Left renal pelvis (tissue), 4 donors: ENCODE data around the gene C19orf33. TPM values are rescaled to one million over a fixed set of nuclear protein-coding genes. Genes with fewer than 3 reads are reported as not detected.

Experiments used
- DNase-seq, 4 donors: peaks; one replicate each; pipeline ENCODE4 v3.0.0-alpha.2; 2013; ENCODE audit warnings: low read depth in 4 of 4, low spot score in 3 of 4
- polyA plus RNA-seq, 4 donors: library from polyadenylated mRNA; unstranded; fragments of 120-200 nt; gene quantifications; one replicate each; pipeline ENCODE4 v1.2.1, GENCODE V29; 2013; ENCODE audit not compliant: insufficient read length in 4 of 4

The C19orf33 gene
- polyA plus RNA-seq, 4 donors: 7.1 to 20.6 (median 11.5) TPM

DNA sequence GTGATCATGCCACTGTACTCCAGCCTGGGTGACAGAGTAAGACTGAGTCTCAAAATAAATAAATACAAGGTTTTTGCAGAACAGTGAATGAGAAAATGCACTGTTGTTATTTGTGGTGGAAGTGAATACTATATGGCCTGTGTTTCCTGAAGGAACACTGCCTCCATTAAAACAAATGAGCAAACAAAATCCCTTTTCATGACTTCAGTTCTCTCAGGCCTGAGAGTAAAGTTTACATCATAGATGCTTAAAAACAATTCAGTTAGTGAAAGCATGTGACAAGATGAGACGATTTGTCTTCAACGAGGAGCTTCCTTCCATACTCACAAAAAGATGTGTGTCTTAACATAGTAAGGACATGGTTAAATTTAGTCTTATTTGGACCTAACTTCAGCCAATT is 25.3 kb upstream of the C19orf33 start:
- DNase-seq: no peak

DNA sequence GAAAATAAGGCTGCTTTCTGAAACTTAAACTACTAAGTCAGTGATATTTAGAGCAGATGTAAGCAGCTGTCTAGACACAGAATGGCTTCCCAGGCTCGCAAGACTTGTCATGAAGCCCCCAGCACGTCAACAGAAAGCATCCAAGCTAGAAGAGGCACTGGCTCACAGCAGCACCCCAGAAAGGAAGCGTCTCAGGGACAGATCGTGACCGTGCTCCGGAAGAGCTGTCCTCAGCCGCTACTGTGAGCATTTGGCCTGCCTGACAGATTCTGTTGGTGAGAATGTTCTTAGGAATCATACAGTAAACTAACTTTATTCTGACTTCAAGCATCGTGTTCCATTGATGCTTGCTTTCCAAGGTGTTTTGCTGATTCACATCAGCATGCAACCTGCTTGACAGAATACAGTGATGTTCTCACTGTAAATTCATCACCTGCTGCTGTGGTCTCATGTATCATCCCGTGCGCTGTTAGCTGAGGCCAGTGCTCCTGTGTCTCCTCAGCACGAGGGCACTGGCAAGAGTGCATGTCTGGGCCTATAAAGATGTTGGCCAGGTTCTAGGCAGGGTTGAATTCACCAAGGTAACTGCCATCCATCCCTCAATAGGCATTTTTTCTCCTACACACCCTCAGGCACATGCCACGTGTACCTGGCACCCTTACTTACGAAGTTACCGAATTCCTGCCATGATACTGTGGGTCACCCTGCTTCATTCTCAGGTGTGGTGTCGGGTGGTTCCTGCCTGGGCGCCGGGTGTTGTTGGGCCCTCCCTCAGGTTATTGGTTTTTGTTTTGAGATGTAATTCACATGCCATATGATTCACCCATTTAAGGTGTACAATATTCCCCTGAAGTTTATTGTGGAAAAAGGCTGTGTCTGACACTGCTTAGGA is 23.8 kb upstream of the C19orf33 start:
- DNase-seq: no peak

DNA sequence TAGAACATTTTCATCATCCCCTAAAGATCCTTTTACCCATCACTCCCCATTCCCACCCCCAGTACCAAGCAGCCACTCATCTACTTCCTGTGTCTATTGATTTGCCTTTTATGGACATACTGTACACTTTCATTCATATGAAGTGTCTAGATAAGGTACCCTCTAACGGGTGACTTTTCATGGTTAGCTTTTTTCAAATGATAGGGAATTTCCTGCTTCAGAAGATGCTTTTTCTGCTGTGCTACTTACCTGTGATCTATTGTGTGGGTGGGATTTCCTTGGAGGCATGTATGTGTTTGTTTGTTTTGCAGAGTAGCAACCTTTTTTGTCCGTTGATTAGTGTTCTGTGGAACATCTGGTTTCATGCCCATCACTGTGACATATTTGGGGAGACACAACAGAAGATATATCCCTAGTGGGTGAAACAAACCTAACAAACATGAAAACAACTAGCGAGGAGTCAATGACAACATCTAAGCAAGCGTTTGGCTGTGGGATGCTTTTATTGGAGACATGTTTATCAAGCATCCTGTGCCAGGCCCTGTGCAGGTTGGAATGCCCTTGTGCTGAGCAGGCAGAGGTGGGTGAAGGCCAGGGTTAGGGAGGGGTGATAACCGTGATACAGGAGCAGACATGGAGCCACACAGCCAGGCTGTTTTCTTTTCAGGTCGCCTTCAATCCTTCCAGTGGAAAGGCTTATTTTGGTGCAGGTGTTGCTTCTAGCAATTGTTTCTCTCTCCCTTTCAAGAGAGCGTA is 22.1 kb upstream of the C19orf33 start:
- DNase-seq: no peak

DNA sequence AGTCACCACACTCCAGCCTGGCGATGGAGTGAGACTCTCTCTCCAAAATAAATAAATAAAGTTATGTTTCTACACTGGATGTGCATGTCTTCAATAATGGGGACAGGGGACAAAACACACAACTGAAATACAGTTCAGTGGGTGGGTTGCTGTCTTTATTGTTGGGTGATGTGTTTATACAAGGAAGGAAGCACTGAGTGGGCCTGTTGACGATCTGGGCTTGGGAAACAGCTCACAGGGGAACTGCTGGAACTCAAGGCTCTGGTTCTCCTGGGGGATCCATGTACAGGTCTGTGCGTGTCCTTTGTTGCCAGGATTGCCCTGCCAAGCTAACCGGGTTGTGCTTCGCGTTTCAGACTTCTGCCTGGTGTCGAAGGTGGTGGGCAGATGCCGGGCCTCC is 20.8 kb upstream of the C19orf33 start:
- no peak for DNase-seq

DNA sequence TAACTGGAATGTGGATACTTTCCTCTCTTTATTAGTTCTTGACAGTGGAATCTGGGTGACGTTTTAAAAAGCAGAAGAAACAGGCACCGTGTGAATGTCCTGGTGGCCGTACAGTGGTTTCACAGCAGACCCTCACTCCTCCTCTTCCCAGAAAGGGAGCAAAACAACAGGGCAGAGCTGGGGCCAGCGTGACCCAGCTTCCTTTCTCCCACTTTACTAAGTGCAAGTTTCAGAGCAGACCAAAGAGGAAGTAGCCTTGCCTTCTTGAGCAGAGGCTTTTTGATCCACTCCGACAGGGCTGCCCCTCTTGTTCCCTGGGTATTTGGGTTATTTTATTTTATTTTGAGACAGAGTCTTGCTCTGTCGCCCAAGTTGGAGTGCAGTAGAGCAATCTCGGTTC is 19.6 kb upstream of the C19orf33 start:
- DNase-seq: no peak

DNA sequence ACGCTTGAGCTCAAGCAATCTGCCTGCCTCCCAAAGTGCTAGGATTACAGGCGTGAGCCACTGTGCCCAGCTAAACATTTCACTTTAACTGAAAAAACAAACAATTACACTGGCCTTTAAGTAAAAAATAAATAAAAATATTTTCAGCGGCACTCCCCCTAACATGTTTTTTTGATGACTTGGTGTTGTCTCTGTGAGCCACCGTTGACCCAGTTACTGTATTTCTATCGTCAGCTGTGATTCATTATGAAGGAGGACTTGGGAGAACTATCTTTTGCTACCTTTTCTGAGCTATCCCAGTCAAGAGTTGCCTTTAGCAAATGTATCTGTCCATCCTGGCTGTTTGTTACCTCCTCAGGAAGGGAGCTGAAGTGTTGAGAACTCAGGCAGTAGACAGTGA is 18.5 kb upstream of the C19orf33 start:
- no peak for DNase-seq

DNA sequence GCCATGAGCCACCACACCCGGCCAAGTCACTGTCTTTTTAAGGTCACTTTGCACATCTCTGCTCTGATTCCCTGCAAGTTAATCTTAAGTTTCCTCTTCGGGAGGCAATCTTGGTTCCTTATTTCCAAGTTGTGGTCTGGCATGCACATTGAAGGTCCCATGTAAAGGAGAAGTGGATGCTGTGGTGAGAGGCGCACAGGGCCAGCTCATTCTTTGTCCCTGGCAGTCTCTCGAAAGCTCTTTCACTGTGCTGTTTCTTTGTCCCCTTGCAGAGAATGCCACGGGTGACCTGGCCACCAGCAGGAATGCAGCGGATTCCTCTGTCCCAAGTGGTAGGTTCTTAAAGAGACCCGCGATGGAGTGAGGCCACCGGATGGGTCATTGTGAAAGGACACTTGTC is 16.4 kb upstream of the C19orf33 start:
- no peak for DNase-seq

DNA sequence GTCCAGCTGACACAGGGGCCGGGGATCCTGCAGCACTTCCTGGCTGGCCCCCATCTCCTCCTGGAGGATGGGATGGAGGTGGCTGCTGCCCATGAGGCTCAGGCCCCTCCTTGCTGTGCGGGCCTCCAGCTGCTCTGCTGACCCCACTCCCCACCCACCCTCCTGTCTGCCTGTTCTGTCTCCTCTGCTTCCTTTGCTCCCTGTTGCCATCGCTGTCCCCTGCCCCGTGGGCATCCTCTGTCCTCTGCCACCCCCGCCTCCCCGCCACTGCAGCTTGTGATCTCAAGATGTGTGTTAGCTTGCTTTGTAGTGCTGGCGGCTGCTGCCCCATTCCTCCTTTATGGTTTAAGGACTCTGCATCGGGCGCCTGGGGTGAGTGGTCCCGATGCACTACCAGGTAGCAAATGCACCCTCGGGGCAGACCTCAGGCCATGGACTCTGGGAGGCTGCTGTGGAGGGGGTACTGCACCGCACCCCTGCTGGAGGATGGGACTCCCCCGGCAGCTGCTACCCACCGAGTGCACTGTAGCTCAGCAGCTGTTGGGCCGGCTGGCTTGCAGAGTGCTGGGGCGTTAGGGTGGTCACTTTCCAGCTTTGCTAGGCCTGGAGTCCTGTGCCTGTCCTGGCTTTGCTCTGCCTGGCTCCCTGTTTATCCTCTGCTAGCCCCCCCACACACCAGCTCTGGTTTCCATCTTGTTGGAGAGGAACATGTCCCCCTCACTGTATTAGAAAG is 15.8 kb upstream of the C19orf33 start:
- DNase-seq: no peak

DNA sequence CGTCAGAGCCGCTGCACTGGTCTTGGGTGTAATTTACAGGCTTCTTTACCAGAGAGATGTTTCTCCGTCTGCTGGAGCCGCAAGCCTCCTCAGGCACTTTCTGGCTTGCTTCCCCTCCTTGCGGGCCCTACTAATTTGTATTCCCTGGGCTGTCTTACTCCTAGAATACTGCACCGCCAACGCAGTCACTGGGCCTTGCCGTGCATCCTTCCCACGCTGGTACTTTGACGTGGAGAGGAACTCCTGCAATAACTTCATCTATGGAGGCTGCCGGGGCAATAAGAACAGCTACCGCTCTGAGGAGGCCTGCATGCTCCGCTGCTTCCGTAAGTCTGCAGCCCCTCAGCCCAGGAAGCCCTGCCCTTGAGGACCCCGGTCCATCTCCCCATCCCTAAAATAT is 14.1 kb upstream of the C19orf33 start:
- no peak for DNase-seq

DNA sequence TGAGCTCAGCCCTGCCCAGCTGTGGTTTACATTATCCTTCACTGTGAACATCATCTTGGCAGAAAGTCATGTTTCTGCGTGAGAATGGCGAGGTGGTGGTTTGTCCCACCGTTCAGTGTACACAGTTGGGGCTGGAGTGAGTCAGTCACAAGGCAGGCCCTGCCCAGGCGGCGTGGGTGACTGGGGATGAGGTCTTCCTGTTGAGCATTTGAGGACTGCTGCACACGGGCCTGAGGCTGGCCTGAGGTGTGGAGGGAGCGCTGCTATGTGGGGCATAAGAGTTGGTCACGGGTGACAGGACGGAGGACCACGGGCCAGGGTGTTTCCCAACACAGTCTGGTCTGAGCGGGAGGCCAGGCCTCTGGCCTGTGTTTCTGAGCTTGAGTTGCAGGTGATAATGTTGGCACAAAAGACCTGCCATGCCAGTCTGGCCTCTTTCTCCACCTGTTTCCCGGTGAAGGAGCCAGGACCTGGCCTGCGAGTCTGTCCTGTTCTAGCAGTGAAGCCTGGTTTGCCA is 13.4 kb upstream of the C19orf33 start:
- DNase-seq: no peak

DNA sequence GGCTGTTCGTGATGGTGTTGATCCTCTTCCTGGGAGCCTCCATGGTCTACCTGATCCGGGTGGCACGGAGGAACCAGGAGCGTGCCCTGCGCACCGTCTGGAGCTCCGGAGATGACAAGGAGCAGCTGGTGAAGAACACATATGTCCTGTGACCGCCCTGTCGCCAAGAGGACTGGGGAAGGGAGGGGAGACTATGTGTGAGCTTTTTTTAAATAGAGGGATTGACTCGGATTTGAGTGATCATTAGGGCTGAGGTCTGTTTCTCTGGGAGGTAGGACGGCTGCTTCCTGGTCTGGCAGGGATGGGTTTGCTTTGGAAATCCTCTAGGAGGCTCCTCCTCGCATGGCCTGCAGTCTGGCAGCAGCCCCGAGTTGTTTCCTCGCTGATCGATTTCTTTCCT is 12.2 kb upstream of the C19orf33 start:
- DNase-seq: no peak

DNA sequence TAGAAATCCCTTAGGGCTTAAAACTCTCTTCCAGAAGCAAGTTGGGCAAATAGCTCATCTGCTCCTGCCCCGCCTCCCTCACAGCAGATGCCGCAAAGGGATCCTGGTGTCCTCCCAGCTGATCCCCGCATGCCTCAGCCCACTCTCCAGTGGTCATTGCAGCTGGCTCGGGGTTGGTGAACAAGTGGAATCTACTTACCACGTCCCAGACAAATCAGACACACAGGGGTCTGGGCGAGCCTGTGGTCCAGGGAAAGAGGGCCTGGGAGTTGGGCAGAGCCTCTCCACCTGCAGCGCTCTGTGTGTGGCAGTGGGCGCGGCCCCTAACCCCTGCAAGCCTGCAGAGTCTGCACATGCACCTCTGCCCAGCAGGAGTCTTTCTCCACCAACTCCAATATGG is 10.8 kb upstream of the C19orf33 start:
- no peak for DNase-seq

DNA sequence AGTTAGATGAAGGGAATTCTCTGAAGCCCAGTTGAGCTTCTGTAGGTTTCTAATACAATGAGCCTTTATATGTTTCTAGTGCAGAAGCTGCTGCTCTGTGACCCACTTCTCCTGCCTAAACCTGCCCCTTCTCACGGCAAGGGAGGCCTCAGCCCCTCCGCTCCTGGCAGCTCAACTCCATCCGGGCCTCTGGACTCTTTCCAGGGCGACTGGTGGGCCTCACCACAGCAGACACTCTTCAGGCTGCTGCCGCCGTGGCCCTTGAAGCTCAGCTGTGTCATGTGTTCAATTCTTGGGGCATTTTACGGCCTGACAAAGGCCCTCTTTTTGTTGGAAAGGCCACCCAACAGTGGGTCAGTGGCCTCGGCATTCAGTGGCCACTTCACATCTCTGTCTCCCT is 10.0 kb upstream of the C19orf33 start:
- DNase-seq: no peak

DNA sequence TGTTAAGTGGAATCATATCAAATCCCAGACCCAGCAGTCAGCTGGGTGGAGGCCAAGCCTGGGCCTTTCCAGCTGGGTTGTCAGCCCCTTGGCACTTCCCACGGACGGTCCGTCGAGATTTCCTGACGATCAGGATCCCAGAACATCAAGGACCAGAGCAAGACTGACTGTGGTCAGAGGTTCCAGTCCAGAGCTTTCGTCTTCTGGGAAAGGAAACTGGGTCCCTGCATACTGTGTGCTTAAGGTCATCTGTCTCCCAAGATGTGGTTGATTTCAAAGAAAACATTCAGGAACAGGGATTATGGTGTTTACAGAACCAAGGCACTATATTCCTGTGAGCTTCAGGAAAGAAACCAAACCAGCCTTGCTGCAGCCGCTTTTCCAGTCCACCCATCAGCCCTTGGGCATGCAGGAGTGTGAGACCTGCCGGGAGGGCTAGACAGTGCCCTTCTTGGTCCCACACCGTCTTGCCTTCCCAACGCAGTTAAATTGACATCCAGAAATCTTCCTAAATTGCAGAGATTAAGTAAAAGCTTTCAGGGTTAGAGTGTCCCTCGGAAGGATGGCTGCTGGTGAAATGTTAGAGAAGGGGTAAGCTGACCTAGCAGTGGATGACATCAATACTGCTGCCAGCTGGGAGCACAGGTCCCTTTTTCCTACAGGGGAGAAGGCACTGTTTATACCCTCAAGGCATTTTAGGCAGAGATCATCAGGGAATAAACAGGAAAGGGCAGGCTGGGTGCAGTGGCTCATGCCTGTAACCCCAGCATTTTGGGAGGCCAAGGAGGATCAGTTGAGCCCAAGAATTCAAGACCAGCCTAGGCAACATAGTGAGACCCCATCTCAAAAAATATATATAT is 5.0 kb upstream of the C19orf33 start:
- no peak for DNase-seq

DNA sequence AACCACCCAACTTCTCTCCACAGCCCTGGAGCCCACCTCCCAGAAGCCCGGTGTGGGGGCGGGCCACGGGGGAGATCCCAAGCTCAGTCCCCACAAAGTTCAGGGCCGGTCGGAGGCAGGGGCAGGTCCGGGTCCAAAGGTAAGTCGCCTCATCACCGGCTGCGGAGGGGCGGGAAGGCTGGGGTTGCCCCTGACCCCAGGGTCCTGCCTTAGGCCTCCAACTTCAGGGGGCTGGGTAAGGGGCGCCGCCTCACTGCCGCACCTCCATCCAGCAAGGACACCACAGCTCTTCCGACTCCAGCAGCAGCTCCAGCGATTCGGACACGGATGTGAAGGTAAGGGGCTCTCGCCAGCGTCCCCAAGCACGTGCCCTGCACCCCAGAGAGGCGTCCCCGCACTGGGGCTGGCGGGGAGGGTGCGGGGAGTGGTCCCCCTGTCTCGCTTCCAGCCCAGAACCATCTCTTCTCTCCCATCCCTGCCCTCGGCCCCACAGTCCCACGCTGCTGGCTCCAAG is 358 bp downstream of the C19orf33 start:
- DNase-seq: no peak

DNA sequence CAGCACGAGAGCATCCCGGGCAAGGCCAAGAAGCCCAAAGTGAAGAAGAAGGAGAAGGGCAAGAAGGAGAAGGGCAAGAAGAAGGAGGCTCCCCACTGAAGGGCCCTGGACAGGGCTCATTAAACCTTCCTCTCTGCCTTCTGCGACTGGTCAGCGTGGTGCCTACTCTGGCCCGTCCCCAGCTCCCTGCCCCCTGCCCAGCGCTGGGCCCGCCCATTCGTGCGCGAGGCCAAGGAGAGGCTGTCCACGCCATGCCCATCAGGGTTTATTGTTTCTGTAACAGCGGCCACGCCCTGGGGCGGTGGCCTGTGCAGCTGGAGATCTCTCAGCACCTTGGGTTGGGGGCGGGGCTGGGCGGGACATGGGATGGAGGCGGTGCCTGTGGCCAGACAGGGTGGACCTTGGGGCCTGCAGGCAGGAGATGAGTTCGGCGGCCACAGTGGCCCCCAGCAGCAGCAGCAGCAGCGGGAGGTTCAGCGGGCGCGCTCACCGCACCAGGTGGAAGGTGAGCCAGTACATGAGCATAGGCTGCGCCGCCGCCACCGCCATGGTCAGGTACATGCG is 897 bp downstream of the C19orf33 start:
- peak in 1 of 4 donors; percentile 67 for DNase-seq

DNA sequence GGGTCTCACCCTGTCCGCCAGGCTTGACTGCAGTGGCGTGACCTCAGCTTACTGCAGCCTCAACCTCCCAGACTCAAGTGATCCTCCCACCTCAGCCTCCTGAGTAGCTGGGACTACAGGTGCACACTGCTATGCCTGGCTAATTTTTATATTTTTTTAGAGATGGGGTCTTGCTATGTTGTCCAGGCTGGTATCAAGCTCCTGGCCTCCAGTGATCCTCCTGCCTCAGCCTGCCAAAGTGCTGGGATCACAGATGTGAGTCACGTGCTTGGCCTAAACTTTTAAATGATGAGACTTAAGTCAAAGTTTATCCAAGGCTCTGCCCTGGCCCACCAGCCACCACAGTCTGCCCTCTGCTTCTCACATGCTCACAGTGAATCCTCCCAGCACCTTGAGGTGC is 2.2 kb downstream of the C19orf33 start:
- no peak for DNase-seq

DNA sequence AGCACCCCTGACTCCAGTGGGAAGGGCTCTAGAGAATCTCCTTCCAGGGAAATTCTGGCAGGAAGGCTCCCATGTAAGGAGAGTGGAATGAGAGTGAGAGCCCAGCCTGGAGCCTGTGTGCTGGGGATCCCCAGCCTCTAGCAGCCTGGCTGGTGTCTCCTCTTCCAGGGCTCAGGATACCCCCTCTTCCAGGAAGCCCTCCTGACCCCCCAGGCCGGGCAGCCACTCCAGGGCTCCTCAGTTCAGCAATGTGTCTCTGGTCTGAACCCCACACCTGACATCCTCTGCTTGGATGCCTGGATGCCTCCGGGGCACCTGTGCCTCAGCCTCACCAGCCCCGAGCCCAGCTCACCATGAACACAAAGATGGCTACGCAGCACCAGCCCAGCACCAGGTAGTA is 3.0 kb downstream of the C19orf33 start:
- no peak for DNase-seq

DNA sequence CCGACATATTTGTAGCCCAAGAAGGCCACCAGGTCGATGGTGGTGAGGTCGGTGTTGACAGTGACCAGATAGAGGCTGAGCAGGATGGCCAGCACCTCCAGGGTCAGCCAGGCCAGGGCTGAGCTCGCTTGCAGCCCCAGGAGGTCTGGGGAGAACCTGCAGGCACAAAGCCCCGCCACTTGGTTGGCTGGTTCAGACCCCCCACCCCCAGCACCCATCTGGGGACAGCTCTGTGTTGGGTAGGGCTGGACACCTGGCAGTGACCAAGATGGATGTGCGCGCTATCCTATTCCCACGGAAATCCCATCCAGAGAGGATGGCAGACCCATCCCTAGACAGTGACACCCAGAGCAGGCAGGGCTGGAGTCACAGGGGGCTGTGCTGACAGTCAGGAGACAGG is 3.5 kb downstream of the C19orf33 start:
- no peak for DNase-seq
